ENCODE data around the gene CRYL1.

Gene CRYL1

GRCh38 chr13:20401531-20401930, 124.1 kb downstream of the CRYL1 start:
- TF ChIP-seq FOXP2 (optimal IDR thresholded peaks at IDR 0.05; ENCODE audit: borderline replicate concordance, extremely low read depth, extremely low read length, insufficient read depth) (no peak), TAF1 (IDR thresholded peaks at IDR 0.05; ENCODE audit: borderline replicate concordance, insufficient read depth, low read length) (no peak), POLR2AphosphoS5 (IDR thresholded peaks at IDR 0.05; ENCODE audit: low read depth, low read length) (no peak), SIN3A (IDR thresholded peaks at IDR 0.05; ENCODE audit: borderline replicate concordance, insufficient read depth, low read length) (no peak), REST (IDR thresholded peaks at IDR 0.05; ENCODE audit: insufficient read depth in 1 of 2, low read depth in 2 of 2, low read length in 2 of 2) (no peak)

GRCh38 chr13:20400774-20401173, 124.9 kb downstream of the CRYL1 start:
- TF ChIP-seq FOXP2 (optimal IDR thresholded peaks at IDR 0.05; ENCODE audit: borderline replicate concordance, extremely low read depth, extremely low read length, insufficient read depth) (no peak), TAF1 (IDR thresholded peaks at IDR 0.05; ENCODE audit: borderline replicate concordance, insufficient read depth, low read length) (no peak), SIN3A (IDR thresholded peaks at IDR 0.05; ENCODE audit: borderline replicate concordance, insufficient read depth, low read length) (no peak), POLR2AphosphoS5 (IDR thresholded peaks at IDR 0.05; ENCODE audit: low read depth, low read length) (no peak), REST (IDR thresholded peaks at IDR 0.05; ENCODE audit: insufficient read depth in 1 of 2, low read depth in 2 of 2, low read length in 2 of 2) (no peak)

- TF ChIP-seq REST (IDR thresholded peaks at IDR 0.05; ENCODE audit: insufficient read depth in 1 of 2, low read depth in 2 of 2, low read length in 2 of 2): no peak
- no peak for TF ChIP-seq POLR2AphosphoS5 (IDR thresholded peaks at IDR 0.05; ENCODE audit: low read depth, low read length)
- no peak for TF ChIP-seq SIN3A (IDR thresholded peaks at IDR 0.05; ENCODE audit: borderline replicate concordance, insufficient read depth, low read length)
- TF ChIP-seq TAF1 (IDR thresholded peaks at IDR 0.05; ENCODE audit: borderline replicate concordance, insufficient read depth, low read length): no peak
- TF ChIP-seq FOXP2 (optimal IDR thresholded peaks at IDR 0.05; ENCODE audit: borderline replicate concordance, extremely low read depth, extremely low read length, insufficient read depth): no peak
Observed at GRCh38 chr13:20399961-20400360, 125.7 kb downstream of the CRYL1 start.

GRCh38 chr13:20399515-20399914, 126.1 kb downstream of the CRYL1 start:
- TF ChIP-seq SIN3A (IDR thresholded peaks at IDR 0.05; ENCODE audit: borderline replicate concordance, insufficient read depth, low read length): no peak
- no peak for TF ChIP-seq REST (IDR thresholded peaks at IDR 0.05; ENCODE audit: insufficient read depth in 1 of 2, low read depth in 2 of 2, low read length in 2 of 2)

GRCh38 chr13:20398459-20398858, 127.2 kb downstream of the CRYL1 start:
- TF ChIP-seq TAF1 (IDR thresholded peaks at IDR 0.05; ENCODE audit: borderline replicate concordance, insufficient read depth, low read length) (no peak), REST (IDR thresholded peaks at IDR 0.05; ENCODE audit: insufficient read depth in 1 of 2, low read depth in 2 of 2, low read length in 2 of 2) (no peak), SIN3A (IDR thresholded peaks at IDR 0.05; ENCODE audit: borderline replicate concordance, insufficient read depth, low read length) (no peak), FOXP2 (optimal IDR thresholded peaks at IDR 0.05; ENCODE audit: borderline replicate concordance, extremely low read depth, extremely low read length, insufficient read depth) (no peak), POLR2AphosphoS5 (IDR thresholded peaks at IDR 0.05; ENCODE audit: low read depth, low read length) (no peak)
